Mesodermal cell (in vitro differentiated cells): Measurements from ENCODE around the gene NUP188.
A peak's percentile ranks its signal among the peaks of the same experiment; 100 is the strongest.

ENCODE experiments used
- H3K27ac ChIP-seq: 2 replicates; pipeline ENCODE4 v1.7.0; 2013; ENCODE audit warnings: mild to moderate bottlenecking, low read depth, low read length, moderate library complexity; ENCODE audit not compliant: severe bottlenecking
- H3K36me3 ChIP-seq: 2 replicates; pipeline ENCODE4 v1.7.1; 2013; ENCODE audit warnings: mild to moderate bottlenecking, low read length, moderate library complexity; ENCODE audit not compliant: control insufficient read depth, insufficient read depth
- H3K4me1 ChIP-seq: one replicate; pipeline ENCODE4 v1.7.1; 2013; ENCODE audit warnings: mild to moderate bottlenecking, low read length; ENCODE audit not compliant: insufficient read depth, control insufficient read depth, poor library complexity, severe bottlenecking
- H3K4me3 ChIP-seq: 2 replicates; pipeline ENCODE4 v1.7.0; 2013; ENCODE audit warnings: low read length, control low read depth, mild to moderate bottlenecking; ENCODE audit not compliant: insufficient read depth, poor library complexity, severe bottlenecking; ENCODE audit errors: extremely low read depth
- H3K9me3 ChIP-seq: 2 replicates; pipeline ENCODE4 v1.7.1; 2013; ENCODE audit warnings: mild to moderate bottlenecking, low read length, moderate library complexity; ENCODE audit not compliant: control insufficient read depth
- WGBS, 2 experiments: methylation state at CpG; one replicate each; pipeline ENCODE4 v1.1.5; 2013; ENCODE audit warnings: missing lambda C conversion rate in 2 of 2; ENCODE audit not compliant: insufficient coverage in 2 of 2; 5-methylcytosine and 5-hydroxymethylcytosine counted together

Gene NUP188

DNA sequence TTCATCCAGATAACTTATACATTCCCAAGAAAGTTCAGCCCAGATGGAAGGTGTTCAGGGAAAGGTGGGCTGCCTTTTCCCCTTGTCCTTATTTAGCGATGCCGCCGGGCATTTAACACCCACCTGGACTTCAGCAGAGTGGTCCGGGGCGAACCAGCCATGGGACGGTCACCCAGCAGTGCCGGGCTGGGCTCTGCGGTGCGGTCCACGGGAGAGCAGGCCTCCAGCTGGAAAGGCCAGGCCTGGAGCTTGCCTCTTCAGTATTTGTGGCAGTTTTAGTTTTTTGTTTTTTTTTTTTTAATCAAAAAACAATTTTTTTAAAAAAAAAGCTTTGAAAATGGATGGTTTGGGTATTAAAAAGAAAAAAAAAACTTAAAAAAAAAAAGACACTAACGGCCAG lies 30.8 kb upstream of the NUP188 start:
- no peaks in the 10 kb centered on the region for H3K9me3 ChIP-seq
- H3K36me3 ChIP-seq, result peaks cover 70% of the 10 kb centered on the region
- WGBS, 2 experiments, result 100% methylated on average over 8 of the region's 11 CpGs
- no peak overlapping the region for H3K4me3 ChIP-seq
- H3K4me1 ChIP-seq, result peaks cover 55% of the 10 kb centered on the region
- H3K27ac ChIP-seq, result no peak overlapping the region

DNA sequence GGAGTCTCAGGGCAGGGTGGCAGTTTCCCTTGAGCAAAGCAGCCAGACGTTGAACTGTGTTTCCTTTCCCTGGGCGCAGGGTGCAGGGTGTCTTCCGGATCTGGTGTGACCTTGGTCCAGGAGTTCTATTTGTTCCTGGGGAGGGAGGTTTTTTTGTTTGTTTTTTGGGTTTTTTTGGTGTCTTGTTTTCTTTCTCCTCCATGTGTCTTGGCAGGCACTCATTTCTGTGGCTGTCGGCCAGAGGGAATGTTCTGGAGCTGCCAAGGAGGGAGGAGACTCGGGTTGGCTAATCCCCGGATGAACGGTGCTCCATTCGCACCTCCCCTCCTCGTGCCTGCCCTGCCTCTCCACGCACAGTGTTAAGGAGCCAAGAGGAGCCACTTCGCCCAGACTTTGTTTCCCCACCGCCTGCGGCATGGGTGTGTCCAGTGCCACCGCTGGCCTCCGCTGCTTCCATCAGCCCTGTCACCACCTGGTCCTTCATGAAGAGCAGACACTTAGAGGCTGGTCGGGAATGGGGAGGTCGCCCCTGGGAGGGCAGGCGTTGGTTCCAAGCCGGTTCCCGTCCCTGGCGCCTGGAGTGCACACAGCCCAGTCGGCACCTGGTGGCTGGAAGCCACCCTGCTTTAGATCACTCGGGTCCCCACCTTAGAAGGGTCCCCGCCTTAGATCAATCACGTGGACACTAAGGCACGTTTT lies 30.2 kb upstream of the NUP188 start:
- WGBS, 2 experiments, result 96 to 98% methylated on average over 20 to 25 of the region's 26 CpGs
- Histone ChIP-seq H3K36me3 (peaks cover 65% of the 10 kb centered on the region), H3K27ac (no peak overlapping the region), H3K9me3 (no peaks in the 10 kb centered on the region), H3K4me1 (peaks cover 52% of the 10 kb centered on the region), H3K4me3 (no peak overlapping the region)

DNA sequence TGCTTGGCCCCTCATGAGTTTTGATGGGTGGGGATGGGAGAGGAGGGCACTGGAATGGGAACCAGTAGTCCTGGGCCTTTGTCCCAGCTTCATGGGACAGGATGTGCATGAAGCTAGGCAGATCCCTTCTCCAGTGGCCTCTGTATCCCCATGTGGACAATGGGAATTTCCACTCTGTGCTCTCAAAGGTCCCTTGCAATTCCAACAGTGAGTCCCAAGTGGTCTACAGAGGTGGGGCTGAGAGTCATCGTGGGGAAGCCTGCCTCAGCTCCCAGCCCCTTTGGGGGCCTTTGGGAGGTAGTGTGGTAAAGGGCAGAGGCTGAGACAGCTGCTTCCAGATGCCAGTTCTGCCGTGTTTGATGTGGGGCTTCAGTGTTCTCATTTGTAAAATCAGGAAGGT lies 28.6 kb upstream of the NUP188 start:
- no peaks in the 10 kb centered on the region for H3K9me3 ChIP-seq
- 89 to 90% methylated on average over 1 to 2 of the region's 2 CpGs for WGBS, 2 experiments
- no peak overlapping the region for H3K27ac ChIP-seq
- no peak overlapping the region for H3K4me3 ChIP-seq
- peaks cover 36% of the 10 kb centered on the region for H3K4me1 ChIP-seq
- H3K36me3 ChIP-seq, result peaks cover 52% of the 10 kb centered on the region

DNA sequence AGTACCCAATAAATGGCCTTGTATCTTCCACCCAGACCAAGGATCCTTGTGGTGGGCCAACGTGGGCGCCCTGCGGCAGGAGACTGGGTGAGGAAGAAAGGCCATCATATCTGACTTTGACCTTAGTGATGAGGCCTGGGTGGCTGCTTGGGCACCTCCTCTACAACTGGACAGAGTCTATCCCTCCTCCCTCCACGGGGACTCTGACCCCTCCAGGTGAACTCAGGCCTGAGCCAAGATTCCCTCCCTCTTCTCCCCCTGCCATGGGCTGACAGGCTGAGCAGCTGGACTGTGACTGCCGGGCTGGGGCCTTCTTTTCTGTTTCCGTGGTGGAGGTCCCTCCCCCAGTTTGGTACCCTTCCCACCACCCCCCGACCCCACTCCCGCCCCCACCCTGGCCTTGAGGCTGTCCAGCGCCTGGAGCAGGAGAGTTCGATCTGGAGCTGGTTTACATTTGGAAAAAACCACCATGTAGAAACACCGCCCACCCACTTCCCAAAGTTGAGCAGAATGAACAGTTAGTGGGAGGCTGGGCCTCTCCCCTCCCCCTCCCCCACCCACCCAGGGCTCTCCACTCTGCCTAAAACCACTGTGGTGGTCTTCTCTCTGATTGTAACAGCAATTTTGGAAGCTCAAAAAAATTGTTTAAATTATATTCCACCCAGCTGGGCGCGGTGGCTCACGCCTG lies 28.0 kb upstream of the NUP188 start:
- Histone ChIP-seq H3K9me3 (no peaks in the 10 kb centered on the region), H3K4me1 (peaks cover 35% of the 10 kb centered on the region), H3K27ac (no peak overlapping the region), H3K36me3 (peaks cover 46% of the 10 kb centered on the region), H3K4me3 (no peak overlapping the region)
- WGBS, 2 experiments, result 80 to 95% methylated on average over 1 to 5 of the region's 14 CpGs

DNA sequence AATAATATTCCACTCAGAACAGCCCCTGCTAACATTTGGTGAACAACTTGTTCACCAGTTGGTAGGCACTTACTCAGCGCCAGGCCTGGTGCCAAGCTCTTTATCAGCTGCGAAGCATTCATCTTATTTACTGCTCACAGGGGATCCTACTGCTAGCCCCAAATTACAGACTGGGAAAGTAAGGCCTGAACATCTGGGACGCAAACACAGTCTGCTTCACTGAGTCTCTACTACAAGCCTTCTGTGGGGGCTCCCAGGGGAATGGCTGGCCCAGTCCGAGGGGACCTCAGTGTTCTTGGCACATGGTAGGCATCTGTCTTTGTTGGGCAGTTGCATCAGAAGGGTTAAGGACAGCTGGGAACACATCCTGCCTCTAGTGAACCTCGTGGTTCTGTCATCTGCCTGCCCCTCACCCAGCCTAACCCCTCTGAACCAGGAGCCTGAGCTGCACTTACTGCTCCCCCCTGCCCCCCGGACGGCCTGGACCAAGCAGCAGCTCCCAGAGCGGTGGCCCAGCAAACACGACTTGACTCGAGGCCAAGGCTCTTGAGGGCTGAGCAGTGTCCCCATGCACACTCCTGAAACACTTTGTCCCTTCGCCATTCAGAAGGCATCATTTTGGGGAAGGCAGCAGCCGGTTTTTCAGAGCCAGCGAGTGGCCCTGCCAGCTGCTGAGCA lies 27.0 kb upstream of the NUP188 start, which contains the start of gene PHYHD1:
Gene PHYHD1 (plus strand): TSS at position 602 of the 678 bp plus-strand sequence. CDS start 1,342 bp downstream, outside the sequence.
- Histone ChIP-seq H3K36me3 (peaks cover 36% of the 10 kb centered on the region), H3K4me3 (peak within 1 kb of the TSS; percentile 54), H3K27ac (peak within 1 kb of the TSS; percentile 78), H3K4me1 (peaks cover 32% of the 10 kb centered on the region), H3K9me3 (no peaks in the 10 kb centered on the region)
- 75 to 88% methylated on average over 12 to 13 of the region's 13 CpGs for WGBS, 2 experiments

DNA sequence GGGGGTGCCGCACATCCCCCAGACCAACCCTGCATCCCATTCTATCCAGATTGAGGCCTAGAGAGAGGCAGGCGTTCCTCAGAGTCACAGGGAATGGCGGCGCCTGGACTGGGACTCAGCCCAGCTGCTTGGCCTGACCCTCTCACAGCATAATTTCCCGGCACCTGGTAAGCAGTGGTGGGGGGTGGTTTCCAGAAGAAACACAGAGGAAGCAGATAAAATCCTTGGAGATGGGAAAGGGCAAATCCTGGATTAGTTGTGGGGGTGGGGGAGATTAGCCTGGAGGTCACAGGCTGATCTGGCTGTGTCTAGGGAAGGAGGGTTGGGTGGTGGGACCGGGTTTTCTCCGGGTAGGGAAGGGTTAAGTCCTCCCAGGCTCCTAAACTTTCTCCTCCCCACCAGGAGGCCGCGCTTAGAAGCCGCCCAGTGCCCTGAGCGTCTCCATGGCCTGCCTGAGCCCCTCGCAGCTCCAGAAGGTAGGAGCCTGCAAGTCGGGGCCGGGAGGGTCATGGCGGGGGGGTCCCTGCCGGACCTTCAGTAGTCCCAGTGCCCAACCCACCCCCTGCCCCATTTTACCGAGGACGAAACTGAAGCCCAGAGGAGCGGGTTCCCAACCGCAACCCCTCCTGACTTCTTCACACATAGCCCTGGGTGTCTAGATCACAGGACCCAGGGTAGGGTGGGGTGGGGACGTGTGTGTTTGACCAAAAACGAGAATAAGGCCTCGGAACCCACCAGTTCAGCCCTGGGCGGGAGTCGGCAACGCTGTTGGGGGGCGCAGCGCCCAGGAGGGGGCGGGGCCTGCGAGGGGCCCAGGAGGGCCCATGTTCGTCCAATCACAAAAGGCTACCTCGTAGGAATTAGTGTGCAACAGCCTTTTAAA lies 25.4 kb upstream of the NUP188 start:
- Histone ChIP-seq H3K36me3 (peaks cover 20% of the 10 kb centered on the region), H3K27ac (peak overlapping the region; percentile 78), H3K9me3 (no peaks in the 10 kb centered on the region), H3K4me1 (peaks cover 21% of the 10 kb centered on the region), H3K4me3 (peak overlapping the region; percentile 54)
- WGBS, 2 experiments, result 6 to 7% methylated on average over 15 to 24 of the region's 32 CpGs

DNA sequence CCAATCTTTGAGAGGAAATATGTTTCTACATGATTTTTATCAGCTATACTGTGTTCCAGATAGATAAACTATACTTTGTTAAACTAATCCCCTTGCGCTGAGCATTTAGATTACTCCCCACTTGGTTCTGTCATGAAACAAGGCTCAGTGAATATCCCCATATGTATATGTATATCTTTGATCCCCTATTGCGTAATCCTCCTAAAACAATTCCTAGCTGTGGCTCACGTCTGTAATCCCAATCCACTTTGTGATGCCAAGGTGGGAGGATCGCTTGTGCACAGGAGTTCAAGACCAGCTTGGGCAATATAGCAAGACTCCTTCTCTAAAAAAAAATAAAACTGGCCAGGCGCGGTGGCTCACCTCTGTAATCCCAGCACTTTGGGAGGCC lies 24.0 kb upstream of the NUP188 start:
- Histone ChIP-seq H3K27ac (no peak overlapping the region), H3K4me1 (peaks cover 25% of the 10 kb centered on the region), H3K36me3 (peaks cover 11% of the 10 kb centered on the region), H3K9me3 (no peaks in the 10 kb centered on the region), H3K4me3 (no peak overlapping the region)
- WGBS, 2 experiments, result 98 to 100% methylated on average over 4 of the region's 6 CpGs

DNA sequence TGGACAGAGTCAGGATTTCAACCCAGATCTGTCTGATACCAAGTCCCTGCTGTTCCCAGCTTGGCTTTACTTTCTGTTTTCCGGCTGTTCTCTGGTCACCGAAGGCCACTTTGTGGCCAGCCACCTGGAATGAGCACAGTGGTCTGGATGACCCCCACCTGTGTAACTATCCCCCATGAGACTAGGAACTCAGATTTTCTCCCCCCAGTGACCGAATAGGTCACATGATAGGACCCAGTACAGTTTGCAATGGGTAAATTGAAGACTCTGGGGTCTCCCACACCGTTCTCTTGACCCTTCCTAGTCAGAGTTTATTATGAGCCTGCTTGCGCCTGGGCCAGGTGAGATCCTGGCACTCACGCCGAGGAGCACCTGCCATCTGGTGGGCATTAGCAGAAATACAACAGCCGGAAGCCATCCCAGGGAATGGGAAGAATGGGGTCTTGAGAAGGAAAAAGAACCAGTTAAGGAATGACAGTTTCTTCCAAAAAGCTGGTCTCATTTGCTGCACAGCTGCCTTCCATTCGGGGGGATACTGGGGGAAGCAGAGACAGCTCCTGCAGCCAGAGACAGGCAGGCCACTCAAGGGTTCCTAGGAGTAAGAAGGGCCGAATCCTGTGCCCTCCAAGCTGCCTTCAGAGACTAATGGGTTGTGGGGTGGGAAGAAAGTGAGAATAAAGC lies 19.6 kb upstream of the NUP188 start:
- H3K4me3 ChIP-seq, result no peak overlapping the region
- peaks cover 4% of the 10 kb centered on the region for H3K4me1 ChIP-seq
- H3K27ac ChIP-seq, result peak overlapping the region; percentile 41
- WGBS, 2 experiments, result 45 to 46% methylated on average over 10 of the region's 10 CpGs
- no peaks in the 10 kb centered on the region for H3K9me3 ChIP-seq
- H3K36me3 ChIP-seq, result peaks cover 3% of the 10 kb centered on the region

DNA sequence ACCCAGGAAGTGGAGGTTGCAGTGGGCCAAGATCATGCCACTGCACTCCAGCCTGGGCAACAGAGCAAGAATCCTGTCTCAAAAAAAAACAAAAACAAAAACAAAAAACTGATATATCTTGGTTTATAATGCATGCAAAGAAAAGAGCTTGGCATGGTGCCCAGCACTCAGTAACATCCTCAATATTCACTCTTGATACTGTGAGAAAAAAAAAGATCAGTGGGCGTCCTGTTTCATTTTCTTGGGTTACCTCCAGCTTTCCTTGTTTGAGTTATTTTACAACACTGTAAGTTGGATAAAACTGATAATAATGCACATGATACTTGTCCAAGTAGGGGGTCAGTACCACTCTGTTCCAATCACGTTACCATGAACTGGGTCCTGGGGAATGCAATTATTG lies 18.9 kb upstream of the NUP188 start:
- Histone ChIP-seq H3K4me3 (no peak overlapping the region), H3K36me3 (peaks cover 3% of the 10 kb centered on the region), H3K9me3 (no peaks in the 10 kb centered on the region), H3K4me1 (peaks cover 4% of the 10 kb centered on the region), H3K27ac (no peak overlapping the region)
- WGBS, 2 experiments, result 80 to 100% methylated on average over 1 of the region's 2 CpGs

DNA sequence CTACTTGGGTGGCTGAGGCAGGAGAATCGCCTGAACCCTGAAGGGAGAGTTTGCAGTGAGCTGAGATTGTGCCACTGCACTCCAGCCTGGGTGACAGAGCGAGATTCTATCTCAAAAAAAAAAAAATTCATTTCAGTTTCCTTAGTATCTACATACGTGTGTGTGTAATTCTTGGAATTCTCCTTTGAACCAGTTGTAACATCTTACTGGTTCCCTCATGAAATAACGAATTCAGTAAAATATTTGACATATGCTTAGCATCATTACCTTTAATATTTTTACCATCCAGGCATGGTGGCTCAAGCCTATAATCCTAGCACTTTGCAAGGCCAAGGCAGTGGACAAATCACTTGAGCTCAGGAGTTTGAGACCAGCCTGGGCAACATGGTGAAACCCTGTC lies 17.9 kb upstream of the NUP188 start:
- Histone ChIP-seq H3K36me3 (peaks cover 3% of the 10 kb centered on the region), H3K9me3 (no peaks in the 10 kb centered on the region), H3K4me1 (peaks cover 4% of the 10 kb centered on the region), H3K4me3 (no peak overlapping the region), H3K27ac (no peak overlapping the region)
- WGBS, 2 experiments, result 90% methylated on average over 1 of the region's 4 CpGs
